Thymus (tissue), 2 donors: ENCODE data around the gene GAGE13. TPM values are rescaled to one million over a fixed set of nuclear protein-coding genes. Genes with fewer than 3 reads are reported as not detected.

Experiments used
- polyA plus RNA-seq: library from polyadenylated mRNA; stranded (reverse); fragments of 200-250 nt; gene quantifications from one replicate; pipeline ENCODE4 v1.2.3, GENCODE V29; 2013
- total RNA-seq: library from RNA; stranded (reverse); fragments of 120-200 nt; gene quantifications from one replicate; pipeline ENCODE4 v1.2.4, GENCODE V29; 2013
- donor health status: healthy.

Gene GAGE13
- total and polyA plus RNA-seq, 2 donors, result not detected

Other genes starting within 250 kb of the GAGE13 start
- gene GPKOW, start 207.8 kb upstream of the GAGE13 start, total RNA-seq, result 24.7 TPM
- gene GPKOW, start 207.8 kb upstream of the GAGE13 start, polyA plus RNA-seq, result 15.1 TPM
- 1.3 TPM for gene MAGIX, start 168.8 kb upstream of the GAGE13 start, total RNA-seq
- gene MAGIX, start 168.8 kb upstream of the GAGE13 start, polyA plus RNA-seq, result 3.0 TPM
- gene PLP2, start 159.7 kb upstream of the GAGE13 start, total RNA-seq, result 36.6 TPM
- gene PLP2, start 159.7 kb upstream of the GAGE13 start, polyA plus RNA-seq, result 130 TPM
- gene PRICKLE3, start 145.2 kb upstream of the GAGE13 start, total RNA-seq, result 2.2 TPM
- gene PRICKLE3, start 145.2 kb upstream of the GAGE13 start, polyA plus RNA-seq, result 5.4 TPM
- 14.4 TPM for gene SYP, start 131.4 kb upstream of the GAGE13 start, total RNA-seq
- gene SYP, start 131.4 kb upstream of the GAGE13 start, polyA plus RNA-seq, result 3.6 TPM
- gene CACNA1F, start 98.2 kb upstream of the GAGE13 start, total RNA-seq, result 0.61 TPM
- gene CACNA1F, start 98.2 kb upstream of the GAGE13 start, polyA plus RNA-seq, result 1.8 TPM
- 15.2 TPM for gene CCDC22, start 96.1 kb upstream of the GAGE13 start, total RNA-seq
- gene CCDC22, start 96.1 kb upstream of the GAGE13 start, polyA plus RNA-seq, result 20.9 TPM
- 1.9 TPM for gene FOXP3, start 66.9 kb upstream of the GAGE13 start, total RNA-seq
- gene FOXP3, start 66.9 kb upstream of the GAGE13 start, polyA plus RNA-seq, result 5.5 TPM
- 3.2 TPM for gene PPP1R3F, start 61.8 kb upstream of the GAGE13 start, total RNA-seq
- gene PPP1R3F, start 61.8 kb upstream of the GAGE13 start, polyA plus RNA-seq, result 4.6 TPM
- not detected for gene GAGE10, start 27.9 kb upstream of the GAGE13 start, total RNA-seq
- gene GAGE10, start 27.9 kb upstream of the GAGE13 start, polyA plus RNA-seq, result not detected
- gene GAGE12J, start 9.5 kb upstream of the GAGE13 start, total RNA-seq, result not detected
- gene GAGE12J, start 9.5 kb upstream of the GAGE13 start, polyA plus RNA-seq, result not detected
- gene GAGE12C, start 200.6 kb downstream of the GAGE13 start, total RNA-seq, result not detected
- gene GAGE12C, start 200.6 kb downstream of the GAGE13 start, polyA plus RNA-seq, result not detected
- gene GAGE12D, start 210.2 kb downstream of the GAGE13 start, total RNA-seq, result not detected
- gene GAGE12D, start 210.2 kb downstream of the GAGE13 start, polyA plus RNA-seq, result not detected
- not detected for gene GAGE12E, start 219.7 kb downstream of the GAGE13 start, total RNA-seq
- not detected for gene GAGE12E, start 219.7 kb downstream of the GAGE13 start, polyA plus RNA-seq
- not detected for gene GAGE12F, start 229.3 kb downstream of the GAGE13 start, total RNA-seq
- gene GAGE12F, start 229.3 kb downstream of the GAGE13 start, polyA plus RNA-seq, result not detected
- not detected for gene GAGE12G, start 238.8 kb downstream of the GAGE13 start, total RNA-seq
- gene GAGE12G, start 238.8 kb downstream of the GAGE13 start, polyA plus RNA-seq, result not detected
- not detected for gene GAGE12H, start 248.4 kb downstream of the GAGE13 start, total RNA-seq
- gene GAGE12H, start 248.4 kb downstream of the GAGE13 start, polyA plus RNA-seq, result not detected